Activated naive CD8-positive, alpha-beta T cell treated with anti-CD3 and anti-CD28 coated beads for 36 hours (primary cell): ENCODE measurements around the gene TNKS2. TPM values are rescaled to one million over a fixed set of nuclear protein-coding genes. Genes with fewer than 3 reads are reported as not detected.
A peak's percentile ranks its signal among the peaks of the same experiment; 100 is the strongest.
"Not testable (repeated sequence)": the region's sequence is repeated elsewhere in the genome, so short reads cannot be mapped to it uniquely, and the experiment has no call there.

ENCODE experiments used
- DNase-seq: peaks from one replicate; pipeline ENCODE4 v3.0.0; 2021
- H3K27ac Mint-ChIP-seq: one replicate; pipeline ENCODE4 v1.8.0; 2022; ENCODE audit warnings: mild to moderate bottlenecking, moderate library complexity, mixed read lengths
- H3K27me3 Mint-ChIP-seq: one replicate; pipeline ENCODE4 v1.8.0; 2022; ENCODE audit warnings: mild to moderate bottlenecking, mixed read lengths
- H3K36me3 Mint-ChIP-seq: one replicate; pipeline ENCODE4 v1.8.0; 2021; ENCODE audit warnings: mild to moderate bottlenecking, mixed read lengths
- H3K4me1 Mint-ChIP-seq: one replicate; pipeline ENCODE4 v1.8.0; 2021; ENCODE audit warnings: mixed read lengths
- H3K4me3 Mint-ChIP-seq: one replicate; pipeline ENCODE4 v1.8.0; 2022; ENCODE audit warnings: mild to moderate bottlenecking, moderate library complexity, mixed read lengths
- H3K9me3 Mint-ChIP-seq: one replicate; pipeline ENCODE4 v1.8.0; 2022; ENCODE audit warnings: mixed read lengths
- total RNA-seq, 2 experiments: library from RNA; stranded (reverse); gene quantifications; one replicate each; pipeline ENCODE4 v1.2.3, GENCODE V29; 2021

TNKS2 gene
- 10 to 100 TPM; 25.8 to 25.9 TPM for total RNA-seq

DNA sequence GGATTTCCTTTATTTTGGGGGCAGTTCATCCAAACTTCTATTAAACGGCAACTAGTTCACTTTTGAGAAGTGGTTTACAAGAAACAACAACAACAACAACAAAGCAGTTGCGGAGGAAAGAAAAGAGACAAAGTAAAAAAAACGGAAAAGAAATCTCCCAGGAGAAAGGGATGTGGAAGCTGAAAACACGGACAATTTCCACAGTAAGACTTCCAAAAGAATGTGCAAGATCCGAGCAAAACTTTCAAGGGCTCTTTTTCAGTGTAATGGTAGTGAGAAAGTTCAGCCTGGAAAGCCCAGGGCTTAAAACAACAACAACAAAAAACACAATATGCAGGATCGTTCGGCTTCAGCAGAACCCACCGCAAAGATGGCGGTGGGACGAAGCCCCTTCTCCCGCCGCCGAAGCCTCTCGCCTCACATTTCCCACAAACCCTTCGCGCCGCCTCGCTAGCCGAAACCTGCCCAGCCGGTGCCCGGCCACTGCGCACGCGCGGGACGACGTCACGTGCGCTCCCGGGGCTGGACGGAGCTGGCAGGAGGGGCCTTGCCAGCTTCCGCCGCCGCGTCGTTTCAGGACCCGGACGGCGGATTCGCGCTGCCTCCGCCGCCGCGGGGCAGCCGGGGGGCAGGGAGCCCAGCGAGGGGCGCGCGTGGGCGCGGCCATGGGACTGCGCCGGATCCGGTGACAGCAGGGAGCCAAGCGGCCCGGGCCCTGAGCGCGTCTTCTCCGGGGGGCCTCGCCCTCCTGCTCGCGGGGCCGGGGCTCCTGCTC is at the start of gene TNKS2:
Gene TNKS2, plus strand, starts transcription at position 553 of the 775 bp plus-strand sequence. CDS start 265 bp downstream, outside the sequence.
- H3K4me1 Mint-ChIP-seq: peaks cover 46% of the 10 kb centered on the region
- peak; percentile 95 for DNase-seq

DNA sequence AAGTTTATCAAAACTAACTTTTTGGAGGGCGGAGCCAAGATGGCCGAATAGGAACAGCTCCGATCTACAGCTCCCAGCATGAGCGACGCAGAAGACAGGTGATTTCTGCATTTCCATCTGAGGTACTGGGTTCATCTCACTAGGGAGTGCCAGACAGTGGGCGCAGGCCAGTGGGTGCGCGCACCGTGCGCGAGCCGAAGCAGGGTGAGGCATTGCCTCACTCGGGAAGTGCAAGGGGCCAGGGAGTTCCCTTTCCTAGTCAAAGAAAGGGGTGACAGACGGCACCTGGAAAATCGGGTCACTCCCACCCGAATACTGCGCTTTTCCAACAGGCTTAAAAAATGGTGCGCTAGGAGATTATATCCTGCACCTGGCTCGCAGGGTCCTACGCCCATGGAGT is 48.6 kb upstream of the TNKS2 start:
- not testable (repeated sequence) for H3K9me3 Mint-ChIP-seq, H3K4me3 Mint-ChIP-seq, H3K27ac Mint-ChIP-seq, H3K36me3 Mint-ChIP-seq, H3K4me1 Mint-ChIP-seq, DNase-seq
- peaks cover 39% of the 10 kb centered on the region for H3K27me3 Mint-ChIP-seq

More for the DNA sequence above, at the start of gene TNKS2:
- H3K36me3 Mint-ChIP-seq: peaks cover 30% of the 10 kb centered on the region
- no peaks in the 10 kb centered on the region for H3K9me3 Mint-ChIP-seq
- H3K4me3 Mint-ChIP-seq: peak within 1 kb of the TSS; percentile 95
- no peaks in the 10 kb centered on the region for H3K27me3 Mint-ChIP-seq
- peak within 1 kb of the TSS; percentile 98 for H3K27ac Mint-ChIP-seq

DNA sequence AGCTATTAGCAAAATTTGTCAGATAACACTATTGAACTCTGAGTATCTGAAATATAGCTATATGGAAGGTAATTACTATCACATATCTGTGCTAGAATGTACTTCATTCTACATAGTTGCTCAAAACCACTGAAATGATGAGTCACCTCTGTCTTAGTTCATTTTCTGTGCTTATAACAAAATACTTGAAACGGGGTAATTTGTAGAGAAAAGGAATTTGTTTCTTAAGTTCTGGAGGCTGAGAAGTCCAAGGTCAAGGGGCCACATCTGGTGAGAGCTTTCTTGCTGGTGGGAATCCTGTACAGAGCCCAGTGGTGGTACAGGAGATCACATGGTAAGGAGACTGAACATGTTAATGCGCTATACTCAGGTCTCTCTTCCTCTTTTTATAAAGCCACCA is 41.9 kb upstream of the TNKS2 start:
- no peaks in the 10 kb centered on the region for H3K36me3 Mint-ChIP-seq
- DNase-seq: no peak
- no peak overlapping the region for H3K27ac Mint-ChIP-seq
- H3K4me1 Mint-ChIP-seq: peaks cover 2% of the 10 kb centered on the region
- no peak overlapping the region for H3K4me3 Mint-ChIP-seq
- no peaks in the 10 kb centered on the region for H3K9me3 Mint-ChIP-seq
- H3K27me3 Mint-ChIP-seq: peaks cover 38% of the 10 kb centered on the region

DNA sequence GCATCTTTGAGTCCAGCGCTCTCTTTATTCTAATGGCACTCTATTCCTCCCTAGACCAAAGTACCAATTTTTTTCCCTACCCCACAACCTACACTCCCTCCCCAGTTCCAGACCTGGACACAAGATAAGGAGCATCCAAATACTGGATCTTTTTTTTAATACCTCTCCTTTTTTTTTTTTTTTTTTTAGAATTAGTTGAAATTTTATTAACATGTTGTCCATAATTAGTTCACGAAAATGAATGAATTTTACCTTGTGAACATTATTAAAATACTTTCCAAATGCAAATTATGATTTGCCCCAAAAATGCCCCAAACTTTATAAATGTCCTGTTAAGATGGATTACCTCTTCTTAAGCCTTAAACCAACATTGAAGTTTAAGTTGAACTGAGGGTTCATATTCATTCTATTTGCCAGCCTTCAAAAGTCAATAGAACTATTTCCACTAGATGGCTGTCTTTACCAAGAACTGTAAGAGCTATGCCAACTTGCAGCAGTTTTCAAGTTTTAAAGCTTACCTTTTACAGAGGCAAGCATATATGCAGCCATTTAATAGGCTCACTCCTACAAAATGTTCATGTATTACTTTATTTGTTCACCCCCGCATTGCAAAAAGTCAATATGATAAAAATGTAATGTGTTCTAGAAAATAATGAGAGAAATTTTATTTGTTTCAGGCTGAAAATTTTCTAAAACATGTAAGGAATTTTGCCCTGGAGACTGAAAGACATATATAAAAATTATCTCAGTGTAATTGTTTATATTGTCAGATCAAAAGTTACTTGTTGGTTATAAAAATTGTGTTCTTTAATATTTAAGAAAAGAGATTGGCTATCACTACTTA is 39.7 kb upstream of the TNKS2 start:
- Mint-ChIP-seq H3K9me3 (no peaks in the 10 kb centered on the region), H3K4me3 (no peak overlapping the region), H3K27me3 (peaks cover 47% of the 10 kb centered on the region), H3K36me3 (no peaks in the 10 kb centered on the region), H3K27ac (no peak overlapping the region), H3K4me1 (peaks cover 5% of the 10 kb centered on the region)
- no peak for DNase-seq

- no peak for DNase-seq
- Mint-ChIP-seq H3K4me3 (no peak overlapping the region), H3K27ac (no peak overlapping the region), H3K4me1 (peaks cover 5% of the 10 kb centered on the region), H3K36me3 (no peaks in the 10 kb centered on the region), H3K9me3 (no peaks in the 10 kb centered on the region), H3K27me3 (peaks cover 49% of the 10 kb centered on the region)
These were observed 38.6 kb upstream of the TNKS2 start for GRCh38 chr10:91759581-91759986.

GRCh38 chr10:91761721-91762120 is 36.5 kb upstream of the TNKS2 start:
- Mint-ChIP-seq H3K9me3 (no peaks in the 10 kb centered on the region), H3K27ac (no peak overlapping the region), H3K36me3 (no peaks in the 10 kb centered on the region), H3K27me3 (peaks cover 39% of the 10 kb centered on the region), H3K4me1 (peaks cover 3% of the 10 kb centered on the region), H3K4me3 (no peak overlapping the region)
- no peak for DNase-seq

DNA sequence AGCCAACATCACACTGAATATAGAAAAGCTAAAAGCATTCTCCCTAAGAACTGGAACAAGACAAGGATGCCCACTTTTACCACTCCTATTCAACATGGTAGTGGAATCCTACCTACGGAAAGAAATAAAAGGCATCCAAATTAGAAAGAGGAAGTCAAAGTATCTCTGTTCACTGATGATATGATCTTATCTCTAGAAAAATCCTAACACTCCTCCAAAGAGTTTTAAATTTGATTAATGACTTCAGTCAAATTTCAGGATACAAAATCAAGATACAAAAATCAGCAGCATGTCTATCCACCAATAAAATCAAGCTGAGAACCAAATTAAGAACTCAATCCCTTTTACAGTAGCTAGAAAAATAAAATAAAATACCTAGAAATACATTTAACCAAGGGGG is 35.3 kb upstream of the TNKS2 start:
- peaks cover 33% of the 10 kb centered on the region for H3K27me3 Mint-ChIP-seq
- H3K27ac Mint-ChIP-seq: no peak overlapping the region
- no peaks in the 10 kb centered on the region for H3K9me3 Mint-ChIP-seq
- DNase-seq: no peak
- H3K4me1 Mint-ChIP-seq: peaks cover 3% of the 10 kb centered on the region
- no peak overlapping the region for H3K4me3 Mint-ChIP-seq
- H3K36me3 Mint-ChIP-seq: no peaks in the 10 kb centered on the region

GRCh38 chr10:91766676-91767075 is 31.6 kb upstream of the TNKS2 start:
- DNase-seq: no peak
- H3K27me3 Mint-ChIP-seq: peaks cover 23% of the 10 kb centered on the region
- no peak overlapping the region for H3K27ac Mint-ChIP-seq
- peaks cover 2% of the 10 kb centered on the region for H3K4me1 Mint-ChIP-seq
- no peaks in the 10 kb centered on the region for H3K9me3 Mint-ChIP-seq
- H3K4me3 Mint-ChIP-seq: no peak overlapping the region
- H3K36me3 Mint-ChIP-seq: no peaks in the 10 kb centered on the region

GRCh38 chr10:91768123-91768522 is 30.1 kb upstream of the TNKS2 start:
- no peak overlapping the region for H3K4me3 Mint-ChIP-seq
- H3K4me1 Mint-ChIP-seq: no peaks in the 10 kb centered on the region
- peaks cover 9% of the 10 kb centered on the region for H3K27me3 Mint-ChIP-seq
- DNase-seq: no peak
- H3K36me3 Mint-ChIP-seq: no peaks in the 10 kb centered on the region
- H3K27ac Mint-ChIP-seq: no peak overlapping the region
- H3K9me3 Mint-ChIP-seq: no peaks in the 10 kb centered on the region

DNA sequence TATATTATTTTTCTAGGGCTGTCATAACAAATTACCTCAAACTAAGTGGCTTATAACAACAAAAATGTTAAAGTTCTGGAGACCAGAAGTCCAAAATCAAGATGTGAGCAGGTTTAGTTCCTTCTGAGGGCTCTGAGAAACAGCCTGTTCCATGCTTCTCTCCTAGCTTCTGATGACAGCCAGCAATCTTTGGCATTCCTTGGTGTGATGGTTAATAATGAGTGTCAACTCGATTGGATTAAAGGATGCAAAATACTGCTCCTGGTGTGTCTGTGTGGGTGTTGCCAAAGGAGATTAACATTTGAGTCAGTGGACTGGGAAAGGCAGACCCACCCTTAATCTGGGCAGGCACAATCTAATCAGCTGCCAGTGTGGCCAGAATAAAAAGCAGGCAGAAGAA is 26.3 kb upstream of the TNKS2 start:
- Mint-ChIP-seq H3K4me1 (no peaks in the 10 kb centered on the region), H3K9me3 (no peaks in the 10 kb centered on the region), H3K4me3 (no peak overlapping the region)

DNA sequence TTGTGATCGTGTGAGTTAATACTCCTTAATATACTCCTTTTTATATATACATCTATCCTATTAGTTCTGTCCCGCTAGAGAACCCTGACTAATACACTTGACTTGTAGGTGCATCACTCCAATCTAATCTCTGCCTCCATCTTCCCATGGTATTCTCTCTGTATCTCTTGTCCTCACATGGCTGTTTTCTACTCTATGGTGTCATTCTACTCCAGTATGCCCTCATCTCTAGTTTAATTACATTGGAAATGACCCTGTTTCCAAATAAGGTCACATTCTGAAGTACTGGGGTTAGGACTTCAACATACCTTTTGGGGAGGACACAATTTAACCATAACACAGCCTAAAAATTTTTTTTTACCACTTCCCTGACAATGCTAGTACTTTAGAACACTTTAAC is 25.8 kb upstream of the TNKS2 start:
- Mint-ChIP-seq H3K4me3 (no peak overlapping the region), H3K4me1 (no peaks in the 10 kb centered on the region), H3K27me3 (peaks cover 7% of the 10 kb centered on the region), H3K27ac (no peak overlapping the region), H3K9me3 (no peaks in the 10 kb centered on the region), H3K36me3 (no peaks in the 10 kb centered on the region)
- DNase-seq: no peak

More for the DNA sequence above, 26.3 kb upstream of the TNKS2 start:
- Mint-ChIP-seq H3K36me3 (no peaks in the 10 kb centered on the region), H3K27ac (no peak overlapping the region), H3K27me3 (peaks cover 7% of the 10 kb centered on the region)
- no peak for DNase-seq

DNA sequence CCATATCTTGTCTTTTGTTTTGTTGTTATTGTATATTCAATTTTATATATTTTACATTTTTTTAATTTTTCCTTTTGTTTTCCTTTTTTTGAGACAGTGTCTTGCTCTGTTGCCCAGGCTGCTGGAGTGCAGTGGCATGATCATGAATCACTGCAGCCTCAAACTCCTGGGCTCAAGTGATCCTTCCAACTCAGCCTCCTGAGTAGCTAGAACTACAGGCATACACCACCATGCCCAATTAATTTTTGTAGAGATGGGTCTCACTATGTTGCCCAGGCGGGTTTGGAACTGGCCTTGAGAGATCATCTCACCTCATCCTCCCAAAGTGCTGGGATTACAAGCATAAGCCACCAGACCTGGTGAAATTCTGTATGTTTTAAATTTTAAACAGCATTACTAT is 25.4 kb upstream of the TNKS2 start:
- Mint-ChIP-seq H3K27me3 (peaks cover 7% of the 10 kb centered on the region), H3K4me3 (no peak overlapping the region), H3K9me3 (no peaks in the 10 kb centered on the region), H3K36me3 (no peaks in the 10 kb centered on the region), H3K4me1 (no peaks in the 10 kb centered on the region), H3K27ac (no peak overlapping the region)
- no peak for DNase-seq

GRCh38 chr10:91774571-91774970 is 23.7 kb upstream of the TNKS2 start:
- Mint-ChIP-seq H3K9me3 (no peaks in the 10 kb centered on the region), H3K4me3 (no peak overlapping the region), H3K36me3 (no peaks in the 10 kb centered on the region), H3K4me1 (no peaks in the 10 kb centered on the region), H3K27me3 (peaks cover 10% of the 10 kb centered on the region), H3K27ac (no peak overlapping the region)
- no peak for DNase-seq

DNA sequence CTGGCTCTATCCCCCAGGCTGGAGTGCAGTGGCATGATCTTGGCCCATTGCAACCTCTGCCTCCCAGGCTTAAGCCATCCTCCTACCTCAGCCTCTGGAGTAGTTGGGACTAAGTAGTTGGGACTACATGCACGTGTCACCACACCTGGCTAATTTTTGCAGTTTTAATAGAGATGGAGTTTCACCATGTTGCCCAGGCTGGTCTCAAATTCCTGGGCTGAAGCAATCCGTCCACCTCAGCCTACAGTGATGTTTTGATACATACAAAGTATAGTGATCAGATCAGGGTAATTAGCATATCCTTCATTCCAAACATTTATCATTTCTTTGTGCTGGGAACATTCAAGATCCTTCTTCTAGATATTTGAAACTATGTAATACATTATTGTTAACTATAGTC is 22.5 kb upstream of the TNKS2 start:
- no peaks in the 10 kb centered on the region for H3K36me3 Mint-ChIP-seq
- peaks cover 12% of the 10 kb centered on the region for H3K27me3 Mint-ChIP-seq
- H3K27ac Mint-ChIP-seq: no peak overlapping the region
- H3K4me3 Mint-ChIP-seq: no peak overlapping the region
- DNase-seq: no peak
- no peaks in the 10 kb centered on the region for H3K4me1 Mint-ChIP-seq
- no peaks in the 10 kb centered on the region for H3K9me3 Mint-ChIP-seq

DNA sequence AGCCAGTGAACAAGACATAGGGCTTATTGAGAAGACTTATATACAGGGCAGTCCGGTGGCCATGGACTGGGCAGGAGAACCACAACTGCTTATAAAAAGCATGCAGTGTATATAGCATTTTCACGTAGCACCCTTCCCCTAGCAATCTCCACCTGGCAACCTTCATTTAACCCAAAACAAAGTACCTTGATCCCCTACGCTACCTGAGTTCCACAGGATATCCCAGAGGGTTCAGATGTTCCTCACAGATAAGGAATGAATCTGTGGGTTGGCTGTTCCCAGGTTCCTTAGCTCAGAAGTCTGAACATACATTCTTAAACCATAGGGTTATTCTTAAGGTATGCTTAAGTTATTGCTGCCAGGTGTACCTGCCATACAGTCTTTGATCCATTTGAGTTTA is 22.0 kb upstream of the TNKS2 start:
- H3K27me3 Mint-ChIP-seq: peaks cover 12% of the 10 kb centered on the region
- H3K36me3 Mint-ChIP-seq: no peaks in the 10 kb centered on the region
- no peak overlapping the region for H3K27ac Mint-ChIP-seq
- DNase-seq: no peak
- H3K9me3 Mint-ChIP-seq: no peaks in the 10 kb centered on the region
- no peaks in the 10 kb centered on the region for H3K4me1 Mint-ChIP-seq
- H3K4me3 Mint-ChIP-seq: no peak overlapping the region
